CD4-positive, CD25-positive, alpha-beta regulatory T cell (primary cell): ENCODE measurements around the gene SERPINB6. TPM values are rescaled to one million over a fixed set of nuclear protein-coding genes. Genes with fewer than 3 reads are reported as not detected.
A peak's percentile ranks its signal among the peaks of the same experiment; 100 is the strongest.
"Not testable (repeated sequence)": the region's sequence is repeated elsewhere in the genome, so short reads cannot be mapped to it uniquely, and the experiment has no call there.

ENCODE experiments used
- ATAC-seq, 2 donors: fragments of 150-1000 bp; cut with Tn5 transposase; one replicate each; pipeline ENCODE4 v1.10.0; 2021; ENCODE audit warnings: low read depth in 2 of 2, moderate number of reproducible peaks in 2 of 2, moderate library complexity in 1 of 2
- DNase-seq, 3 donors: peaks; one replicate each; pipeline versions ENCODE4 v3.0.0 to v3.0.0-alpha.2; 2012 to 2022; ENCODE audit warnings: mixed read lengths in 1 of 3
- H3K27ac ChIP-seq: one replicate; pipeline ENCODE4 v1.7.0; 2013; ENCODE audit warnings: mild to moderate bottlenecking, low read length; ENCODE audit not compliant: insufficient read depth, poor library complexity, severe bottlenecking
- H3K27me3 ChIP-seq: one replicate; pipeline ENCODE4 v1.7.0; 2013; ENCODE audit warnings: low read length; ENCODE audit not compliant: control insufficient read depth, insufficient read depth
- H3K36me3 ChIP-seq: one replicate; pipeline ENCODE4 v1.7.0; 2013; ENCODE audit warnings: mild to moderate bottlenecking, low read length, moderate library complexity; ENCODE audit not compliant: control insufficient read depth, insufficient read depth
- H3K4me1 ChIP-seq: 2 replicates; pipeline ENCODE4 v1.7.0; 2013; ENCODE audit warnings: mild to moderate bottlenecking, low read length; ENCODE audit not compliant: insufficient read depth, control insufficient read depth, poor library complexity, severe bottlenecking
- H3K4me3 ChIP-seq: one replicate; pipeline ENCODE4 v1.7.0; 2013; ENCODE audit warnings: low read depth, mild to moderate bottlenecking, low read length, moderate library complexity
- H3K9me3 ChIP-seq, 2 experiments: 1 replicate in 1 of 2; 2 replicates in 1 of 2; pipeline ENCODE4 v1.7.0; 2013; ENCODE audit warnings: low read length in 2 of 2, mild to moderate bottlenecking in 1 of 2, moderate library complexity in 1 of 2; ENCODE audit not compliant: control insufficient read depth in 2 of 2
- H3K27ac Mint-ChIP-seq, 3 donors: one replicate each; pipeline ENCODE4 v1.8.0; 2020 to 2022; ENCODE audit warnings: mild to moderate bottlenecking in 3 of 3, mixed read lengths in 3 of 3, moderate library complexity in 2 of 3
- H3K27me3 Mint-ChIP-seq: one replicate; pipeline ENCODE4 v1.8.0; 2022; ENCODE audit warnings: mild to moderate bottlenecking, mixed read lengths
- H3K36me3 Mint-ChIP-seq: one replicate; pipeline ENCODE4 v1.8.0; 2020; ENCODE audit warnings: mixed read lengths
- H3K4me1 Mint-ChIP-seq, 4 donors: one replicate each; pipeline ENCODE4 v1.8.0; 2020 to 2022; ENCODE audit warnings: mixed read lengths in 4 of 4, mild to moderate bottlenecking in 1 of 4
- H3K4me3 Mint-ChIP-seq, 4 donors: one replicate each; pipeline ENCODE4 v1.8.0; 2020 to 2022; ENCODE audit warnings: mild to moderate bottlenecking in 4 of 4, mixed read lengths in 4 of 4, moderate library complexity in 3 of 4
- H3K9me3 Mint-ChIP-seq, 7 donors: one replicate each; pipeline ENCODE4 v1.8.0; 2020 to 2022; ENCODE audit warnings: mixed read lengths in 7 of 7, mild to moderate bottlenecking in 3 of 7, moderate library complexity in 2 of 7
- polyA plus RNA-seq, 4 donors: library from polyadenylated mRNA; unstranded; fragments of 300-500 nt; fragmentation: Illumina TruSeq; gene quantifications; one replicate each; pipeline ENCODE4 v1.2.3, GENCODE V29; 2021
- total RNA-seq: library from RNA; stranded (reverse); gene quantifications from one replicate; pipeline ENCODE4 v1.2.3, GENCODE V29; 2022

Gene SERPINB6
- total and polyA plus RNA-seq, 5 donors from 2014 or later = 3.9 to 79.9 (median 21.9) TPM

- H3K4me1 Mint-ChIP-seq = peaks cover 6 to 20% (median 16%) of the 10 kb centered on the region in 4 donors
- H3K27me3 Mint-ChIP-seq = no peaks in the 10 kb centered on the region
- H3K36me3 Mint-ChIP-seq = peaks cover 72% of the 10 kb centered on the region
- DNase-seq (no peak), ATAC-seq (no peak)
- H3K36me3 ChIP-seq = peaks cover 33% of the 10 kb centered on the region
- no peak overlapping the region for H3K4me3 Mint-ChIP-seq
- peaks cover 0 to 16% (median 3%) of the 10 kb centered on the region in 7 donors for H3K9me3 Mint-ChIP-seq
- H3K4me3 ChIP-seq = no peak overlapping the region
- H3K4me1 ChIP-seq = peaks cover 6% of the 10 kb centered on the region
- peaks cover 12% of the 10 kb centered on the region in 2 experiments for H3K9me3 ChIP-seq
- no peaks in the 10 kb centered on the region for H3K27me3 ChIP-seq
- H3K27ac ChIP-seq = no peak overlapping the region
- H3K27ac Mint-ChIP-seq = no peak overlapping the region
These were observed 35.1 kb upstream of the SERPINB6 start for GRCh38 chr6:3006476-3006875.

- H3K9me3 Mint-ChIP-seq = peaks cover 0 to 10% (median 2%) of the 10 kb centered on the region in 7 donors
- no peaks in the 10 kb centered on the region for H3K27me3 Mint-ChIP-seq
- no peak overlapping the region for H3K27ac Mint-ChIP-seq
- ATAC-seq (no peak), DNase-seq (no peak)
- H3K27me3 ChIP-seq = no peaks in the 10 kb centered on the region
- H3K4me1 Mint-ChIP-seq = peaks cover 6 to 22% (median 18%) of the 10 kb centered on the region in 4 donors
- H3K36me3 ChIP-seq = peaks cover 30% of the 10 kb centered on the region
- no peak overlapping the region for H3K4me3 ChIP-seq
- peaks cover 66% of the 10 kb centered on the region for H3K36me3 Mint-ChIP-seq
- no peak overlapping the region for H3K4me3 Mint-ChIP-seq
- peaks cover 8% of the 10 kb centered on the region for H3K4me1 ChIP-seq
- H3K27ac ChIP-seq = no peak overlapping the region
- H3K9me3 ChIP-seq = peaks cover 6% of the 10 kb centered on the region in 2 experiments
These were observed 34.5 kb upstream of the SERPINB6 start for GRCh38 chr6:3005874-3006273.

- Mint-ChIP-seq H3K27ac (no peak overlapping the region), H3K4me1 (peaks cover 6 to 28% (median 18%) of the 10 kb centered on the region in 4 donors), H3K36me3 (peaks cover 58% of the 10 kb centered on the region), H3K9me3 (peaks cover 0 to 3% (median 0%) of the 10 kb centered on the region in 7 donors), H3K4me3 (no peak overlapping the region), H3K27me3 (no peaks in the 10 kb centered on the region)
- Histone ChIP-seq H3K9me3 (no peaks in the 10 kb centered on the region), H3K27ac (no peak overlapping the region), H3K27me3 (no peaks in the 10 kb centered on the region), H3K4me3 (no peak overlapping the region), H3K4me1 (peaks cover 14% of the 10 kb centered on the region), H3K36me3 (peaks cover 22% of the 10 kb centered on the region)
- ATAC-seq = no peak
- no peak for DNase-seq
These were observed 33.7 kb upstream of the SERPINB6 start for GRCh38 chr6:3005077-3005476.

GRCh38 chr6:3003226-3003625 is 31.9 kb upstream of the SERPINB6 start:
- H3K36me3 ChIP-seq = peaks cover 18% of the 10 kb centered on the region
- not testable (repeated sequence) for H3K27me3 ChIP-seq, ATAC-seq, H3K9me3 ChIP-seq, DNase-seq, H3K4me3 ChIP-seq, H3K27ac ChIP-seq, H3K27me3 Mint-ChIP-seq, H3K9me3 Mint-ChIP-seq
- peak overlapping the region in 1 of 4 donors; percentile 42 for H3K4me3 Mint-ChIP-seq
- H3K27ac Mint-ChIP-seq = peak overlapping the region in 2 of 3 donors; percentile 81 to 94
- peaks cover 24% of the 10 kb centered on the region for H3K4me1 ChIP-seq
- peaks cover 43% of the 10 kb centered on the region for H3K36me3 Mint-ChIP-seq
- peaks cover 7 to 39% (median 24%) of the 10 kb centered on the region in 4 donors for H3K4me1 Mint-ChIP-seq

GRCh38 chr6:3001773-3002293 is 30.5 kb upstream of the SERPINB6 start:
- DNase-seq (peak in 2 of 3 donors; percentile 59 to 79), ATAC-seq (no peak)
- no peak overlapping the region for H3K4me3 ChIP-seq
- peak overlapping the region; percentile 49 to 75 (median 58) for H3K4me3 Mint-ChIP-seq
- H3K9me3 ChIP-seq = no peaks in the 10 kb centered on the region
- no peaks in the 10 kb centered on the region for H3K27me3 Mint-ChIP-seq
- peaks cover 35% of the 10 kb centered on the region for H3K36me3 Mint-ChIP-seq
- peaks cover 24% of the 10 kb centered on the region for H3K4me1 ChIP-seq
- peaks cover 10 to 42% (median 25%) of the 10 kb centered on the region in 4 donors for H3K4me1 Mint-ChIP-seq
- H3K27ac Mint-ChIP-seq = peak overlapping the region in 2 of 3 donors; percentile 15 to 22
- no peaks in the 10 kb centered on the region for H3K9me3 Mint-ChIP-seq
- H3K27ac ChIP-seq = no peak overlapping the region
- H3K36me3 ChIP-seq = peaks cover 8% of the 10 kb centered on the region
- H3K27me3 ChIP-seq = no peaks in the 10 kb centered on the region

GRCh38 chr6:3001146-3001772 is 29.9 kb upstream of the SERPINB6 start:
- H3K36me3 ChIP-seq = peaks cover 8% of the 10 kb centered on the region
- no peaks in the 10 kb centered on the region for H3K9me3 ChIP-seq
- H3K36me3 Mint-ChIP-seq = peaks cover 29% of the 10 kb centered on the region
- no peaks in the 10 kb centered on the region for H3K27me3 Mint-ChIP-seq
- H3K9me3 Mint-ChIP-seq = no peaks in the 10 kb centered on the region
- H3K27me3 ChIP-seq = no peaks in the 10 kb centered on the region
- H3K27ac Mint-ChIP-seq = peak overlapping the region in 1 of 3 donors; percentile 84
- H3K4me1 ChIP-seq = peaks cover 24% of the 10 kb centered on the region
- ATAC-seq (no peak), DNase-seq (no peak)
- H3K4me3 Mint-ChIP-seq = peak overlapping the region; percentile 75 to 94 (median 89)
- H3K27ac ChIP-seq = no peak overlapping the region
- H3K4me1 Mint-ChIP-seq = peaks cover 10 to 42% (median 24%) of the 10 kb centered on the region in 4 donors
- no peak overlapping the region for H3K4me3 ChIP-seq

GRCh38 chr6:2999618-3000557 is 28.5 kb upstream of the SERPINB6 start, which contains the start of gene NQO2:
NQO2 (plus strand) TSS chr6:2999894; CDS start chr6:3006553, 6,659 bp downstream.
- Mint-ChIP-seq H3K27ac (peak within 1 kb of the TSS; percentile 92 to 94 (median 94)), H3K4me3 (peak within 1 kb of the TSS; percentile 90 to 97 (median 92)), H3K36me3 (peaks cover 15% of the 10 kb centered on the region), H3K27me3 (no peaks in the 10 kb centered on the region), H3K9me3 (no peaks in the 10 kb centered on the region), H3K4me1 (peaks cover 10 to 42% (median 22%) of the 10 kb centered on the region in 4 donors)
- peak within 1 kb of the TSS; percentile 86 for H3K27ac ChIP-seq
- peak; percentile 81 to 84 for ATAC-seq
- H3K27me3 ChIP-seq = no peaks in the 10 kb centered on the region
- DNase-seq = peak; percentile 83 to 86 (median 84)
- H3K4me3 ChIP-seq = peak within 1 kb of the TSS; percentile 70
- peaks cover 6% of the 10 kb centered on the region for H3K36me3 ChIP-seq
- peaks cover 24% of the 10 kb centered on the region for H3K4me1 ChIP-seq
- no peaks in the 10 kb centered on the region for H3K9me3 ChIP-seq
